IPS-18c (cell line): Measurements from ENCODE around the gene PTPRN2.

ENCODE experiments used
- H3K4me3 ChIP-seq: 2 replicates; pipeline ENCODE4 v1.7.0; 2013; ENCODE audit warnings: low read depth, mild to moderate bottlenecking, low read length, moderate library complexity; ENCODE audit not compliant: insufficient read depth
- H3K9me3 ChIP-seq: one replicate; pipeline ENCODE4 v1.6.1; 2013; ENCODE audit warnings: mild to moderate bottlenecking, low read length, moderate library complexity; ENCODE audit not compliant: control insufficient read depth, insufficient read depth

PTPRN2 gene

GRCh38 chr7:157884461-157885062 is 703.1 kb downstream of the PTPRN2 start:
- Histone ChIP-seq H3K9me3 (peaks cover 52% of the 10 kb centered on the region), H3K4me3 (no peak overlapping the region)

DNA sequence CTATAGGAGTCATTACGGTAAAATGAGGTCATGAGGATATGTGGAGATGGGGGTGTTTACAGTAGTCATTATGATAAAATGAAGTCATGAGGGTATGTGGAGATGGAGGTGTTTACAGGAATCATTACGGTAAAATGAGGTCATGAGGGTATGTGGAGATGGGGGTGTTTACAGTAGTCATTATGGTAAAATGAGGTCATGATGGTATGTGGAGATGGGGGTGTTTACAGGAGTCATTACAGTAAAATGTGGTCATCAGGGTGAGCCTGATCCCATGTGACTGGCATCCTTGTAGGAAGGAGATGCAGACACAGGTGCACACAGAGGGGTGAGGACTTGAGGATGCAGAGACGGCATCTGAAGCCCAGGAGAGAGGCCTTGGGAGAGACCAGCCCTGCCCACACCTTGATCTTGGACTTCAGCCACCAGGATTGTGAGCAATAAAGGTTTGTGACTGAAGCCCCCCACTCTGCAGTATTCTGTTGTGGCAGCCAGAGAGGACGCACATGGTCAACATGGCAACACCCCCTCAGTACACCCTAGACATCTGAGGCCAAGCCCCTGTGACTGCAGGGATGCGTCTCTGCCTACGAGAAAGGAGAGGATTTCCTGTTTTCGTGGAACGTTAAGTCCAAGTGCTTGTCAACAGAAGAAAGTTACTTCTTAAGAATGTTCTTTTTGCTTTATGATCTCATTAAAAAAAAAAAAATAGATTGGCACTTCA is 706.4 kb downstream of the PTPRN2 start:
- no peak overlapping the region for H3K4me3 ChIP-seq
- peaks cover 43% of the 10 kb centered on the region for H3K9me3 ChIP-seq

DNA sequence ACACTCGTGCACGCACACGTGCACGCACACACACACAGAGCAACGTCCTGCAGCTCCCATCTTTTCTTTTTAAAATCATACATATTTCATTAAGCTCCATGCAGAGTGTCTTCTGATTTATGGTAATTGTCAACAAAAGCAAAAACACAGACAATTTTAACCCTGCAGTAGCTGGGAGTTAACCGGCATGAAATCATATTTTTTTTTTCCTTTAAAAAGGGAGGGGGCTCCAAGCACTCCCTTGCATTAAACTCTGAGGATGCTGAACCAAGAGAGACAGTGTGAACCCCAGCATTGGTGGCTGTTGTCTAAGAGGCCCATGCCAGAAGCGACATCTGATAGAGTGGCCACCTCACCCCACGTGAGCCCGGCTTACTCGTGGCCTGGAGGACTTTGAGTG is 708.2 kb downstream of the PTPRN2 start:
- H3K4me3 ChIP-seq, result no peak overlapping the region
- H3K9me3 ChIP-seq, result peaks cover 38% of the 10 kb centered on the region

DNA sequence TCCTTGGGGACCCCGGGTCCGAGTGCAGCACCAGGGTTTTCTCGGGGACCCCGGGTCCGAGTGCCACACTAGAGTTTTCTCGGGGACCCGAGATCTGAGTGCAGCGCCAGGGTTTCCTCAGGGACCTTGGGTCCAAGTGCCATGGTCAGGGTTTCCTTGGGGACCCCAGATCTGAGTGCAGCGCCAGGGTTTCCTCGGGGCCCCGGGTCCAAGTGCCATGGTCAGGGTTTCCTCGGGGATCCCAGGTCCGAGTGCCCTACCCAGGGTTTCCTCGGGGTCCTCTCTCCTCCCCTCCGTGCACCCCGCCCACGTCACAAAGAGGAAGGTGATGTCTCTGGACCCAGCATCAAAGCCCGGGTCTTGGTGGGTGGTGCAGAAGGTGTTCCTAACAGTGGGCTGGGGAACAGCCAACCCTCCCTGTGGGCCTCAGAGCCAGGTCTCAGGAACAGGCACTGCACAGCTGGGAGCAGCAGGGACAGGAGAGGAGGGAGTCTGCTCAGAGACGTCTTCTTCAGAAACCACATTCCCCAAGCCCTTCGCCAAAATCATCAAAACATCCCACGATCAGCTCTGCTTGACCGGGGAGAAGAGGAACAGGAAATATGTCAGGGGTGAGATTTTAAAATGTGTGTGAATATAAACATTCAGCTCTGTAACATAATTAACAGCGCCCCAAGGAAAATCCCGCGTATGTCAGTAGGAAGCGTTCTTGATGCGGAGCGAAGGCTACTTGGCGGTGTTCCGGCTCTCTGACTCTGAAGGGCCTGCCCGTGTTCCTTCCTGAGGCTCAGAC is 710.1 kb downstream of the PTPRN2 start:
- H3K9me3 ChIP-seq, result peaks cover 45% of the 10 kb centered on the region

DNA sequence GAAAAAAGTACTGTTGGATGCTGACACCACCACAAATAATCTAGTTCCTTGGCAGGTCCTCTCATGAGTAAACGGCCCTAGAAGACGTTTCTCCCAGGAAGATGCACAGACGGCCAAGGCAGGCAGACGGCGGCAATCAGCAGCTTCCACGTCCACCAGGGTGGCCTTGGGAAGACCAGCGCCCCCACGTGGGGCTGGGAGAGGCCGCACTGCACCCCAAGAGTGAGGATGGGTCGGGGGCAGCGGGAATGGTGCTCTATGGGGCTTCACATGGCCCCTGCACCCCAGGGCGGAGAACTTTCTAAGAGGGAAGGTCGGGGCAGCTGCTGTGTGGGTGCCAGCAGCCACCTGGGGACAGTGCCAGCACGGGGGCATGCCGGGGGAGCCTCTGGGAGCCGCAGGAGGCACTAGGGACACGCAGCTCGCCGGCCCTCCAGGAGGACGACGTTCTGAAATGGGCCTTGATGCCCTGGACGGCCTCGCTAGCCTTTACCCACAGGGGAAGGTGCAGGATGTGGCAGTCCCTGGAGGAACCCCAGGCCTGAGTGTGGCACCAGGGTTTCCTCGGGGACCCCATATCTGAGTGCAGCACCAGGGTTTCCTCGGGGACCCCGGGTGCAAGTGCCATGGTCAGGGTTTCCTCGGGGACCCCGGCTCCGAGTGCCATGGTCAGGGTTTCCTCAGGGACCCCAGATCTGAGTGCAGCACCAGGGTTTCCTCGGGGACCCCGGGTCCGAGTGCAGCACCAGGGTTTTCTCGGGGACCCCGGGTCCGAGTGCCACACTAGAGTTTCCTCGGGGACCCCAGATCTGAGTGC is 710.9 kb downstream of the PTPRN2 start:
- no peak overlapping the region; the same call in 1 of the 2 replicates for H3K4me3 ChIP-seq
- H3K9me3 ChIP-seq, result peaks cover 47% of the 10 kb centered on the region

More for the DNA sequence above, 710.1 kb downstream of the PTPRN2 start:
- no peak overlapping the region; the same call in 1 of the 2 replicates for H3K4me3 ChIP-seq

DNA sequence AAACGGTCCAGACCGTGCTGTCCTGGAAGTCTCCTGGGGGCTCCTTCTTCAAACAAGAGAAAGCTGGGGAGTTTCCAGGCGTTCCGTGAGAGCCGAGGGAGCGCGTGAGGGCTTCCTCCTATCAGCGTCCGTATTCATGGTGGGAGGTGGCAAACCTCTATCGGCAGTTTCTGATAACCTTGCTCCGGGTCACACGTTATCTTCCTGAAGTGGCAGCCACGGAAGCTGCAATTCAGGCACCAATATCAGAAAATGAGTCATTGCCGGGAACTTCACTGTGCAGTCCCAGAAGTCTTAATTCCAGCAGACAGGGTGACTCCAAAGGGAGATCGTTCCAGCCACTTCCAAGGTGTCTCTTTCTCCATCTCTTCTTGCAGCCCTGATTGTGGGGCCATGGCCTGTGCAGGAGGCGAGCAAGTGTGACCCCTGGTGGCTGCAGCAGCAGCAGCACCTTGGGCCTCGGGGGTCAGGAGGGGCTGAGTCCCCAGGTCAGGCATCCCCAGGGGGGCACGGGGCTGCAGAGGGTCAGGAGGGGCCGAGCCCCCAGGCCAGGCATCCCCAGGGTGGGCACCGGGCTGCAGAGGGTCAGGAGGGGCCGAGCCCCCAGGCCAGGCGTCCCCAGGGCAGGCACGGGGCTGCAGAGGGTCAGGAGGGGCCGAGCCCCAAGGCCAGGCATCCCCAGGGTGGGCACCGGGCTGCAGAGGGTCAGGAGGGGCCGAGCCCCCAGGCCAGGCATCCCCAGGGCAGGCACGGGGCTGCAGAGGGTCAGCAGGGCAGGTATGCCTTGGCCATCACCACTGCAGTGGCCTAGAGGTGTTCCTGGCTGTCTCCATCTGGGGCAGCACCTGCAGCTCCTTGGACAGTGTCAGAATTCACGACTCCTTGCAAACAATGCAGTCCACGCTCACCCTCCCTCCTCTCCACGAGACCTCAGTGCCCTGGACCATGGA is 712.1 kb downstream of the PTPRN2 start:
- H3K4me3 ChIP-seq, result no peak overlapping the region
- peaks cover 50% of the 10 kb centered on the region for H3K9me3 ChIP-seq

- H3K4me3 ChIP-seq, result peak overlapping the region; percentile 20; the same call in 1 of the 2 replicates
Observed at GRCh38 chr7:157874870-157875229, 712.8 kb downstream of the PTPRN2 start.

GRCh38 chr7:157874208-157874816 is 713.3 kb downstream of the PTPRN2 start:
- Histone ChIP-seq H3K4me3 (peak overlapping the region; percentile 20; the same call in 1 of the 2 replicates), H3K9me3 (peaks cover 49% of the 10 kb centered on the region)

More at GRCh38 chr7:157874870-157875229, 712.8 kb downstream of the PTPRN2 start:
- H3K9me3 ChIP-seq, result peaks cover 47% of the 10 kb centered on the region

DNA sequence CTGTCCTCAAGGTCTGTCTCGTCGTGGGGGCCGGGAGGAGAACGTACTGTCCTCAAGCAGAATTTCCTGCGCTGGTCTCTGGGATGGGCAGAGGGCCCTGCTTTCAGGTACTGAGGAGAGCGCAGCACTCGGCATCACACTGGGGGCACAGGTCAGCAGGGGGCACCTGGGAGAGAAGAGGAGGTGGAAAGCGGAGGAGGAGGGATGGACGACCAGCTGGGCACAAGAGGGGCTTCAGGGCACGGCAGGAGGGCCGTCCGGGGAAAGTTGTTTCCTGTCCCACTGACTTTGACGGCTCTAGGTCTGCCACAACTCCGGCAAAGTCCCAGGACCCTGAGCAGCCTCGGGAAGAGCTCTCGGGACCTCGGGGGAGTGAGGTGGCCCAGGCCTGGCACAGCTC is 714.0 kb downstream of the PTPRN2 start:
- H3K9me3 ChIP-seq, result peaks cover 53% of the 10 kb centered on the region
- H3K4me3 ChIP-seq, result no peak overlapping the region

- no peak overlapping the region for H3K4me3 ChIP-seq
- H3K9me3 ChIP-seq, result peaks cover 54% of the 10 kb centered on the region
Observed at GRCh38 chr7:157873181-157873580, 714.4 kb downstream of the PTPRN2 start.

GRCh38 chr7:157872447-157872846 is 715.2 kb downstream of the PTPRN2 start:
- Histone ChIP-seq H3K4me3 (no peak overlapping the region), H3K9me3 (peaks cover 59% of the 10 kb centered on the region)

DNA sequence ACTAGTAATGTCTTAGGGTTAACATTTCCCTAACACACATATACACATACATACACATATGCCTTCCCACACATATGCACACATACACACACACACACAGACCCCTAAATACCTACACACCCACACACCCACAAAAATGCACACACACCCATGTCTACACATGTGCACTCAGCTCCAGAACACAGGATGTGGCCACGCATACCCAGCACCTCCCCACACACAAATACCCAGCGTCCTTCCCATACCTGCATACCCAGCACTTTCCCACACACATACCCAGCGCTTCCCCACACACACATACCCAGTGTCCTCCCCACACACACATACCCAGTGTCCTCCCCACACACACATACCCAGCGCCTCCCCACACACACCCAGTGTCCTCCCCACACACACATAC is 715.9 kb downstream of the PTPRN2 start:
- no peak overlapping the region for H3K4me3 ChIP-seq
- H3K9me3 ChIP-seq, result peaks cover 55% of the 10 kb centered on the region

- H3K9me3 ChIP-seq, result peaks cover 57% of the 10 kb centered on the region
- H3K4me3 ChIP-seq, result no peak overlapping the region
Observed at GRCh38 chr7:157870644-157871290, 716.9 kb downstream of the PTPRN2 start.

DNA sequence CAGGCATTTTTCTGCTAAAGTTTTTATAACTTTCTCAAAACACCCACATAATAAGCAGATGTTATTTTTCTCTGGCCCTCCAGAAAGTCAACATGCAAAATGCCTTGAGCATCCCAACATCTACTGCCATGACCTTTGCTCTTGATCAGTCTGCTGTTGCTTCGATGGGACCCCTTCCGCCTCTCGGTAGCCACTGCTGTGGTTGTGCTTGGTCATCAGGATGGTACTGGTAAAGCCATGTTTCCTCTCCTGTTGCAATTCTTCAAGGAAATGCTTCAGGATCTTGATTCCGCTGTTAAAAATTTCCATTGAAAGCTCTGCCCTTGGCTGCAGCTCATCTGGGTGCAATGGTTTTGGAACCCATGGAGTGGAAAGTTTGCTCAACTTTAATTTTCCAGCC is 717.8 kb downstream of the PTPRN2 start:
- Histone ChIP-seq H3K4me3 (no peak overlapping the region), H3K9me3 (peaks cover 61% of the 10 kb centered on the region)

DNA sequence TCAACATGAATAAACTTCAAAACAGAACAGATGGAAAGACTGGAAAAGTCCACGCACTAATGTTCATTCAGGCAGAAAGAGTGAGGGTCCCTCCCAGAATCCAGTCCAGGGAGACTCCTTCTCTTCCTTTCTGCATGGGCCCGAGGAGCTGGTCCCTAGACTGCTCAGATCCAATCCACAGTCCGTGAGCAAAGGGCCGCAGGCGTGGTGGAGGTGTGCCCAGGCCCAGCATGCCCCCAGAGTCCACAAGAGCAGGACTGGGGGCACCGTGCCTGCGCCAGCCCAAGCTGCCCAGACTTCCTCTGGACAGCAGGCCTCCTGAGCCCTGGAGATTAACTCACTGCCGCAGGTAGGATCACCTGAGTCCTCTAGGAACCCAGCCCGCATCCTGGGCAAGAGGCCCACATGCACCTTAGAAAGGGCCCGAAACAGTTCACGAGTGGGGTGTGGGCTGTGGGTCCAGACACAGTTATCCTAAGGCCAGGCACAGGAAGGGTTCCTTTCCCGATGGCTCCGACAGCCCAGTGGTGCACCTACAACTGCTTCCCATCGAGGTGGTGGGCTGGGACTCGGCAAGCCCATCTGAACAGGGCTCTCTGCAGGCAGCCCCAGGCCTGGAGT is 719.8 kb downstream of the PTPRN2 start:
- Histone ChIP-seq H3K9me3 (peaks cover 58% of the 10 kb centered on the region), H3K4me3 (no peak overlapping the region)
